GM12872 (cell line): ENCODE measurements around the gene IKZF1.

ENCODE experiments used
- TF ChIP-seq, protein P1 (sequence below): IDR thresholded peaks from 3 replicates; pipeline ENCODE4 v1.5.1; 2011; ENCODE audit warnings: low read depth, mild to moderate bottlenecking, low read length, moderate library complexity; ENCODE audit not compliant: insufficient read depth

The IKZF1 gene

DNA sequence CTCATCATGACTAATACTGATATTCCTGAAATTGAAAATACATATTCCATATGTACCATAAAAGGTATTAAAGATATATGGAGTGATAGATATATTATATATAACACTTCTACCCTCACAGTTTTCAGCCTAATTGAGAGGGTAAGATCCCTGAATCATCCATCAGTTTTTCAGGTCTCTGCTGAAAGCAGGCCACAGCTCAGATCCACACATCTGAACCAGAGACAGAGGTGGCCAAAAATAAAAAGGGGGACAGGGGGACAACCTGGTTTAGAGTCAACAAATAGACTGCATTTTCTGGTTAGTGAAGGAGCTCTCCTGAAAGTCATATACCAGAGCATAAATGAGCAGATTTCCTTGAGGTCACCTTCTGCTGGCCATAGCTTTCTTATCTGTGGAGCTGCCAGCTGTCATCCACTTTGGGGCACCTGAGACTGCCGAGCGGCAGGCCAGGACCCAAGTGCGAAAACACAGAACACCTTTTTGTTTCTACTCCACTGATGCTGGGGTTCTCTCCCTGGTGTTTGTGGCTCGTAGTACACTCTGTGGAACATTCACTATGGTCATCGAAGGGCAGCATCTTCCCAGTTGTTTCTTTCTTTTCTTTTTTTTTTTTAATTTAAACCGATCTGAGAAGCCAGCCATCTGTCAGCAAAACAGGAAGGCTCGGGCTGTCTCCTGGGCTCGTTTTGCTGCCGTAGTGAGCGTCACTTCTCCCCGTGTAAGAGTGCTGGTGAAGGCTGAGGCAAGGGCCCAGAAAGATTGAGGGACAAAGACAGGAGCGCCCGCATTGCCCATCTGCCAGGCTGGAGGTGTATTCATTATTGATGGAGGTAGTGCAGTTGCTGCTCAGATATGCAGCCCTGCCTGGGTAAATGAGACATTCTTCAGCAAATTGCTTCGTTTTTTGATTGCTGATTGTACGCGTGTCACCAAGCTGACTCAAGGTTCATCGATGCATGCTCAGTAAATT is 13.5 kb downstream of the IKZF1 start:
- TF ChIP-seq, protein P1, sequence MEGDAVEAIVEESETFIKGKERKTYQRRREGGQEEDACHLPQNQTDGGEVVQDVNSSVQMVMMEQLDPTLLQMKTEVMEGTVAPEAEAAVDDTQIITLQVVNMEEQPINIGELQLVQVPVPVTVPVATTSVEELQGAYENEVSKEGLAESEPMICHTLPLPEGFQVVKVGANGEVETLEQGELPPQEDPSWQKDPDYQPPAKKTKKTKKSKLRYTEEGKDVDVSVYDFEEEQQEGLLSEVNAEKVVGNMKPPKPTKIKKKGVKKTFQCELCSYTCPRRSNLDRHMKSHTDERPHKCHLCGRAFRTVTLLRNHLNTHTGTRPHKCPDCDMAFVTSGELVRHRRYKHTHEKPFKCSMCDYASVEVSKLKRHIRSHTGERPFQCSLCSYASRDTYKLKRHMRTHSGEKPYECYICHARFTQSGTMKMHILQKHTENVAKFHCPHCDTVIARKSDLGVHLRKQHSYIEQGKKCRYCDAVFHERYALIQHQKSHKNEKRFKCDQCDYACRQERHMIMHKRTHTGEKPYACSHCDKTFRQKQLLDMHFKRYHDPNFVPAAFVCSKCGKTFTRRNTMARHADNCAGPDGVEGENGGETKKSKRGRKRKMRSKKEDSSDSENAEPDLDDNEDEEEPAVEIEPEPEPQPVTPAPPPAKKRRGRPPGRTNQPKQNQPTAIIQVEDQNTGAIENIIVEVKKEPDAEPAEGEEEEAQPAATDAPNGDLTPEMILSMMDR = no peak

DNA sequence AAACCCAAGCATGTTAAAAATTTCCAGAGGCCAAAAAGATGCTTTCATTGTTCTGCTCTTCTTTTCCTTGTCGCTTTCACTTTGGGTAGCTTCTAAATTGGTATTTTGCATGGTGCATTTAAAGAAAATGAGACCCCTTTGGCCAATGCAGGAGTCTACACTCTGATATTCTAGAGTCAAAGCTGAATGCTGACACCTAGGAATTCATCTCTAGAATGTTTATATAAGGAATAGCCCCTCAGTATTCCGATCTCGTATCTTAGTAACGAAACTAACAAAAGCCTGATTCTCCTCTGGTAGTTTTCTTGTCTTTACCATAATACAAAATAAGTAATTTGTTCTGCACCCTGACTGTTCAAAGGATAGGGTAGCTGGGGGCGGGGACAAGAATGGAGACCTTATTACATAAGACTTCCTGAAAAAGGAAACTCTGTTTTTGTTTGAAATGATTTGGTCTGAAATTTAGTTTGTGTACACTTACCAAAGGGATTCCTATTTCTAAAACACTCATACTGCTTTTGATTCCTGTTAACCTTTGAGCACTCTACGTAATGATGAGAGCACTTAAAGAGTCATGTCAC is 17.1 kb downstream of the IKZF1 start:
- TF ChIP-seq, protein P1 = no peak

DNA sequence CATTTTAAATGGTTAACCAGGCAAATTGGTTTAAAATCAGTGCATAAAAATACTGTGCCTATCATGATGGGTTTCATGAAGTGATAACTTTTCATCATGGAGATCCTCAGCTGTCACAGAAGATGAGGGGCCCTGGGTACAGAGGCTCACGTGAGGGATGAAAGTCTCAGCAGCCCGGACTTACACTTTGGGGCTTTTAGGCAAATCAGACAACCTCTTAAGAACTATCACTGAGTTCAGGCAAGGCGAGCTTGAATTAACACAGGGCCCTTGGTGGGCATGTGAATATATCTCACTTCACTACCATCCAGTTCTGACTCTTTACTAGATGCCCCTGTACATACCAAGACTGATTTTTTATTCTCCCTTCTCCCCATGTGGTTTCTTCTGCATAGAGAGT is 19.6 kb downstream of the IKZF1 start:
- TF ChIP-seq, protein P1 = no peak

DNA sequence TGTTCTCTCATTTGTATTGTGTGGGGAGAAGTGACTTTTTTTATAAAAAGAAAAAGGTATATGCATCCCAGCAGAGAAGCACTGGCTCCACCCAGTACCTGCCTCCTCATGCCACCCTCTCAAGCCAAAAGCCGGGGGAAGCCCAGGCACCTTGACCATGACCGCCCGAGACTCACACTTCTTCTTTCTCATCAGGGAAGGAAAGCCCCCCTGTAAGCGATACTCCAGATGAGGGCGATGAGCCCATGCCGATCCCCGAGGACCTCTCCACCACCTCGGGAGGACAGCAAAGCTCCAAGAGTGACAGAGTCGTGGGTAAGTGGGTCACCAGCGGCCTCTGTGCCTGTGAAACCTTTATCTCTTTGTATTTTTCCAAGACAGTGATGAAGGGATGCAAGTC is 22.9 kb downstream of the IKZF1 start:
- TF ChIP-seq, protein P1 = no peak

DNA sequence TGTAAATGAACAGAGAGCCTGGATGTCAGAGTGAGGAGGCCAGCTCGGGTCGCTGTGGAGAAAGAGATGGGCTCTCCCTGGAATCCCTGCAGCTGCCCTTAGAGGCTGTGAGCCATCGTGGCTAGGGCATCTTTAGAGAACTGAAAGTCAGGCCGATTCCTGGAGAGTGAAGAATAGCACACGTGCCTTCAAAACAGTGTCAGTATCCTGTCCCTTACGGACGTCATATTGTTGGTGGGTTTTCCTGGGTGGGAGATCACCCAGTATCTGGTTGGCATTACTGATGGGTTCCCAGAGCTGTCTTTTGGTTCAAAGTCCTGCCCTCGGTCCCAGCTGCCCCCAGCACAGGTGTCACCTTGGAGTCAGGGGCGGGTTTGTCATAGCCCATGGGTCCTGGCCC is 25.3 kb downstream of the IKZF1 start:
- TF ChIP-seq, protein P1 = no peak

DNA sequence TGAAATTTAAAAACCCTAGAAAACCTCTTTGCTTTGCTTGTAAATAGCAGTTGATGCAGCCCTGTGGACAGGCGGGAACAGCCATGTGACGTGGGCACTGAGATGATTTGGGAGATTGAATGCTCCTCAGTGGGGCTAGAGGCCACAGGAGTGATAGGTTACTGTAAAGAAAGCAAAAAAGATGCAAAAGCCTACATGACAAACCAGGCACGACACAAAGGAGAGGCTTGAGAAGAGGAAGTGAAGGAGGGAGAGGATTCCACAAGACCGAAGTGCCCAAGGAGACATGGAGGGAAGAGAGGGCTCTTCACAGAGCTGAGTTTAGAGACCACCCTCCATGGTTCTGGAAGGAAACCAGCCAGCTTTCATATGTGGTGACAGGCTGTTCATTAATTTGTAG is 25.7 kb downstream of the IKZF1 start:
- TF ChIP-seq, protein P1 = no peak

DNA sequence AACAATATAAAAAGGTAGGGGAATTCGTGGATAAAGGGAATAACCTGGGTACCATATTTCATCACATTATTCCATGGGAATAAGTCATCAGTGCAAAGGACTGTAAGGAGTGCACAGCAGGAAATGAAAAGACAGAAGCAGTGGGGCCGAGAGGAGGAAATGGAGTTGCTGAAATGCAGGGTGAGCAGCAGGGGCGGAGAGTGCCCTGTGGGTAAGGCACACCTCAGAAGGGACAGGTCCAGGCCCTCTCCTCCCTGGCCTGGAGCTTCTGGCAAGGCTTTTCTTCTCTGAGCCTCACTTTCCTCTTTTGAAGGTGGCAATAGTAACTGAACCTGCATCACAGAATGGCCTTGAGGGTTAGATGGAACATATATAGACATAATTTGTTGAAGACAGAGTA is 26.2 kb downstream of the IKZF1 start:
- TF ChIP-seq, protein P1 = no peak
